Endodermal cell (in vitro differentiated cells): ENCODE data around the gene PLCB1. TPM values are rescaled to one million over a fixed set of nuclear protein-coding genes. Genes with fewer than 3 reads are reported as not detected.

Experiments used
- DNase-seq: peaks from one replicate; pipeline ENCODE4 v3.0.0-alpha.2; 2017
- H3K27ac ChIP-seq: 2 replicates; pipeline ENCODE4 v1.5.1; 2013; ENCODE audit warnings: mild to moderate bottlenecking, low read depth, low read length, moderate library complexity
- H3K27me3 ChIP-seq: 2 replicates; pipeline ENCODE4 v1.6.1; 2013; ENCODE audit warnings: mild to moderate bottlenecking, low read length, moderate library complexity; ENCODE audit not compliant: insufficient read depth, control insufficient read depth, poor library complexity, severe bottlenecking
- H3K36me3 ChIP-seq: 2 replicates; pipeline ENCODE4 v1.7.0; 2013; ENCODE audit warnings: mild to moderate bottlenecking, low read length, moderate library complexity; ENCODE audit not compliant: control insufficient read depth, insufficient read depth
- H3K4me1 ChIP-seq: one replicate; pipeline ENCODE4 v1.7.0; 2013; ENCODE audit warnings: low read length; ENCODE audit not compliant: control insufficient read depth, insufficient read depth
- H3K4me3 ChIP-seq: 2 replicates; pipeline ENCODE4 v1.5.1; 2013; ENCODE audit warnings: mild to moderate bottlenecking, low read length, moderate library complexity
- H3K9ac ChIP-seq: 2 replicates; pipeline ENCODE4 v1.6.1; 2013; ENCODE audit warnings: mild to moderate bottlenecking, low read length, moderate library complexity; ENCODE audit not compliant: poor library complexity, severe bottlenecking; ENCODE audit errors: extremely low read depth
- H3K9me3 ChIP-seq: 2 replicates; pipeline ENCODE4 v1.6.1; 2013; ENCODE audit warnings: mild to moderate bottlenecking, low read length, moderate library complexity; ENCODE audit not compliant: control insufficient read depth
- H3K27ac Mint-ChIP-seq: 2 replicates; pipeline ENCODE4 v1.8.0; 2020; ENCODE audit warnings: mixed read lengths
- H3K27me3 Mint-ChIP-seq: 2 replicates; pipeline ENCODE4 v1.8.0; 2021; ENCODE audit warnings: mild to moderate bottlenecking, mixed read lengths; ENCODE audit not compliant: insufficient read depth
- H3K36me3 Mint-ChIP-seq: 2 replicates; pipeline ENCODE4 v1.8.0; 2020; ENCODE audit warnings: low read depth, mixed read lengths
- H3K4me1 Mint-ChIP-seq: 2 replicates; pipeline ENCODE4 v1.8.0; 2020; ENCODE audit warnings: mixed read lengths
- H3K4me3 Mint-ChIP-seq: 2 replicates; pipeline ENCODE4 v1.8.0; 2020; ENCODE audit warnings: mild to moderate bottlenecking, moderate library complexity, mixed read lengths
- H3K9me3 Mint-ChIP-seq: 2 replicates; pipeline ENCODE4 v1.8.0; 2020; ENCODE audit warnings: mild to moderate bottlenecking, mixed read lengths
- CTCF ChIP-seq: fragments of 200-600 bp; sonication (generic); conservative IDR thresholded peaks from 2 replicates; pipeline ENCODE4 v1.5.0; 2021; ENCODE audit warnings: antibody characterized with exemption, mild to moderate bottlenecking
- WGBS, 2 experiments: methylation state at CpG; one replicate each; pipeline versions ENCODE4 v1.1.5 to v1.1.7; 2013; ENCODE audit warnings: missing lambda C conversion rate in 2 of 2, mixed read lengths in 1 of 2; ENCODE audit not compliant: insufficient coverage in 1 of 2, insufficient read length in 1 of 2; 5-methylcytosine and 5-hydroxymethylcytosine counted together
- total RNA-seq, 2 donors: library from RNA; stranded (reverse); fragmentation: NEBNext Ultra II Directional in 1 of 2; extraction: Animal tissue kit (Norgen Biotek cat#: 25700) in 1 of 2; gene quantifications; 2 replicates in 1 of 2; 3 replicates in 1 of 2; pipeline ENCODE4 v1.2.1, GENCODE V29; 2021

The PLCB1 gene
- total RNA-seq, 2 donors from 2014 or later = 15.3 to 16.5 TPM

GRCh38 chr20:8470156-8470555 is 338.1 kb downstream of the PLCB1 start:
- no peaks in the 10 kb centered on the region for H3K27me3 Mint-ChIP-seq
- H3K4me1 Mint-ChIP-seq = peaks cover 8% of the 10 kb centered on the region
- H3K27ac ChIP-seq = no peak overlapping the region
- no peak for TF ChIP-seq CTCF
- peaks cover 2% of the 10 kb centered on the region for H3K36me3 Mint-ChIP-seq
- H3K27me3 ChIP-seq = no peaks in the 10 kb centered on the region
- no peak overlapping the region for H3K4me3 Mint-ChIP-seq
- H3K9me3 Mint-ChIP-seq = peaks cover 4% of the 10 kb centered on the region
- H3K4me1 ChIP-seq = no peaks in the 10 kb centered on the region
- no peak overlapping the region for H3K9ac ChIP-seq
- no peaks in the 10 kb centered on the region for H3K36me3 ChIP-seq
- no peak overlapping the region for H3K27ac Mint-ChIP-seq
- WGBS, 2 experiments = no CpG with 5 or more reads among the region's 1 CpG
- no peak overlapping the region for H3K4me3 ChIP-seq
- no peak for DNase-seq
- no peaks in the 10 kb centered on the region for H3K9me3 ChIP-seq

- Mint-ChIP-seq H3K4me1 (peaks cover 8% of the 10 kb centered on the region), H3K27ac (no peak overlapping the region), H3K36me3 (no peaks in the 10 kb centered on the region), H3K27me3 (no peaks in the 10 kb centered on the region), H3K4me3 (no peak overlapping the region), H3K9me3 (no peaks in the 10 kb centered on the region)
- Histone ChIP-seq H3K27me3 (no peaks in the 10 kb centered on the region), H3K9me3 (no peaks in the 10 kb centered on the region), H3K4me3 (no peak overlapping the region), H3K36me3 (no peaks in the 10 kb centered on the region), H3K9ac (no peak overlapping the region), H3K27ac (no peak overlapping the region), H3K4me1 (no peaks in the 10 kb centered on the region)
- WGBS, 2 experiments = 67 to 75% methylated on average over 1 to 2 of the region's 2 CpGs
- DNase-seq = no peak
- no peak for TF ChIP-seq CTCF
Measured at GRCh38 chr20:8471465-8471864, 339.4 kb downstream of the PLCB1 start.

- H3K36me3 Mint-ChIP-seq = no peaks in the 10 kb centered on the region
- peaks cover 8% of the 10 kb centered on the region for H3K4me1 Mint-ChIP-seq
- H3K27ac ChIP-seq = no peak overlapping the region
- no peak overlapping the region for H3K4me3 ChIP-seq
- no peaks in the 10 kb centered on the region for H3K4me1 ChIP-seq
- no peaks in the 10 kb centered on the region for H3K36me3 ChIP-seq
- H3K9me3 ChIP-seq = no peaks in the 10 kb centered on the region
- H3K27me3 ChIP-seq = no peaks in the 10 kb centered on the region
- 83 to 100% methylated on average over 1 of the region's 1 CpG for WGBS, 2 experiments
- TF ChIP-seq CTCF = no peak
- DNase-seq = no peak
- no peak overlapping the region for H3K27ac Mint-ChIP-seq
- H3K27me3 Mint-ChIP-seq = no peaks in the 10 kb centered on the region
- H3K9me3 Mint-ChIP-seq = no peaks in the 10 kb centered on the region
- H3K4me3 Mint-ChIP-seq = no peak overlapping the region
- H3K9ac ChIP-seq = no peak overlapping the region
Measured at GRCh38 chr20:8473459-8473858, 341.4 kb downstream of the PLCB1 start.
